OCI-LY3 (cell line): Measurements from ENCODE around the gene STPG1.

Experiments used
- EZH2phosphoT487 ChIP-seq: fragments of 200-600 bp; shearing (Covaris generic); IDR thresholded peaks from 2 replicates; pipeline ENCODE4 v1.6.1; 2018; ENCODE audit warnings: antibody characterized with exemption, mixed run types, low read depth
- TF ChIP-seq, protein P1 (sequence below): fragments of 200-600, 300-600 bp; sonication (generic); IDR thresholded peaks from 2 replicates; pipeline ENCODE4 v1.5.1; 2014; ENCODE audit warnings: antibody characterized with exemption, low read length, low read depth

DNA sequence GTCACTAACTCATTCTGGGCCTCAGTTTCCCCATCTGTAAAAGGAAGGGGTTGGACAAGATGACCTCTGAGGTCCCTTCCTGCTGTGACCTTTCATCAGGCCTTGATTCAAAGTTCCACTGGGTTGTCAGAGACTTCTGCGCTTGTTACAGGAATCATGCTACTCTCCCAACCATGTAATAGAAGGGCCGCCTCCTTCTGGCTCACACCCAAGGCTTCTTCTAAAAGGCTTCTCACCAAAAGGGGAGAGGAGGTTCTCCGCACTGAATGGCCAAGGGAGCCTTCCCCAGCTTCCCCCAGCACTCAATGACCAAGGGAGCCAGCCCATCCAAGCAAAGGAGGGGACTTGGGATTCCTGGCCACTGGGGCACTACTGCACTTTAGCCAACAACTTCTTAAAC, 51.8 kb downstream of the STPG1 start:
- TF ChIP-seq, protein P1, sequence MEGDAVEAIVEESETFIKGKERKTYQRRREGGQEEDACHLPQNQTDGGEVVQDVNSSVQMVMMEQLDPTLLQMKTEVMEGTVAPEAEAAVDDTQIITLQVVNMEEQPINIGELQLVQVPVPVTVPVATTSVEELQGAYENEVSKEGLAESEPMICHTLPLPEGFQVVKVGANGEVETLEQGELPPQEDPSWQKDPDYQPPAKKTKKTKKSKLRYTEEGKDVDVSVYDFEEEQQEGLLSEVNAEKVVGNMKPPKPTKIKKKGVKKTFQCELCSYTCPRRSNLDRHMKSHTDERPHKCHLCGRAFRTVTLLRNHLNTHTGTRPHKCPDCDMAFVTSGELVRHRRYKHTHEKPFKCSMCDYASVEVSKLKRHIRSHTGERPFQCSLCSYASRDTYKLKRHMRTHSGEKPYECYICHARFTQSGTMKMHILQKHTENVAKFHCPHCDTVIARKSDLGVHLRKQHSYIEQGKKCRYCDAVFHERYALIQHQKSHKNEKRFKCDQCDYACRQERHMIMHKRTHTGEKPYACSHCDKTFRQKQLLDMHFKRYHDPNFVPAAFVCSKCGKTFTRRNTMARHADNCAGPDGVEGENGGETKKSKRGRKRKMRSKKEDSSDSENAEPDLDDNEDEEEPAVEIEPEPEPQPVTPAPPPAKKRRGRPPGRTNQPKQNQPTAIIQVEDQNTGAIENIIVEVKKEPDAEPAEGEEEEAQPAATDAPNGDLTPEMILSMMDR = no peak
- TF ChIP-seq EZH2phosphoT487 = no peak
